ENCODE measurements around the gene KPNB1.

DNA sequence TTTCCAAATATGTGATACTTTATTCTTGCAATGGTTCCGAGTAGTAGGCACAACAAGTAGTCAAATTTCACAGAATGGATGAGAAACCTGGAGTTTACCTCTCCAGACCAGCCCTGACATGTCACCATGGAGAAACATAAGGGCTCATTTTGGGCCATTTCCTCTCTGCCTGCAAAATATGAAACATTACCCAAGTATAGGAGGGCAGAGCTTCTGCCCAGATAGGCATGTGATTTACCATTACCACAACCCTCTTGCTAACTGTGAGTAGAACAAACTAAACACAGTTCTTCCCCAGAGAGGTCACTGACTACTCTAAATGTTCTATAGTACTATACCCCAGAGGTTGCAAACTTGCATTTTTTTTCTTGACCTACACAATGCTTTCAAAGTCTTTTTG, 15.7 kb upstream of the KPNB1 start:
- TF ChIP-seq POLR2AphosphoS5 (IDR thresholded peaks at IDR 0.05) (no peak), POLR2A (IDR thresholded peaks at IDR 0.05) (no peak), EP300 (IDR thresholded peaks at IDR 0.05) (no peak)
- TF ChIP-seq, protein P1, sequence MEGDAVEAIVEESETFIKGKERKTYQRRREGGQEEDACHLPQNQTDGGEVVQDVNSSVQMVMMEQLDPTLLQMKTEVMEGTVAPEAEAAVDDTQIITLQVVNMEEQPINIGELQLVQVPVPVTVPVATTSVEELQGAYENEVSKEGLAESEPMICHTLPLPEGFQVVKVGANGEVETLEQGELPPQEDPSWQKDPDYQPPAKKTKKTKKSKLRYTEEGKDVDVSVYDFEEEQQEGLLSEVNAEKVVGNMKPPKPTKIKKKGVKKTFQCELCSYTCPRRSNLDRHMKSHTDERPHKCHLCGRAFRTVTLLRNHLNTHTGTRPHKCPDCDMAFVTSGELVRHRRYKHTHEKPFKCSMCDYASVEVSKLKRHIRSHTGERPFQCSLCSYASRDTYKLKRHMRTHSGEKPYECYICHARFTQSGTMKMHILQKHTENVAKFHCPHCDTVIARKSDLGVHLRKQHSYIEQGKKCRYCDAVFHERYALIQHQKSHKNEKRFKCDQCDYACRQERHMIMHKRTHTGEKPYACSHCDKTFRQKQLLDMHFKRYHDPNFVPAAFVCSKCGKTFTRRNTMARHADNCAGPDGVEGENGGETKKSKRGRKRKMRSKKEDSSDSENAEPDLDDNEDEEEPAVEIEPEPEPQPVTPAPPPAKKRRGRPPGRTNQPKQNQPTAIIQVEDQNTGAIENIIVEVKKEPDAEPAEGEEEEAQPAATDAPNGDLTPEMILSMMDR (IDR thresholded peaks at IDR 0.05): no peak

Measured in suprapubic skin (tissue), 4 donors.